ENCODE measurements around the gene HEXD.
A peak's percentile ranks its signal among the peaks of the same experiment; 100 is the strongest.

The HEXD gene

DNA sequence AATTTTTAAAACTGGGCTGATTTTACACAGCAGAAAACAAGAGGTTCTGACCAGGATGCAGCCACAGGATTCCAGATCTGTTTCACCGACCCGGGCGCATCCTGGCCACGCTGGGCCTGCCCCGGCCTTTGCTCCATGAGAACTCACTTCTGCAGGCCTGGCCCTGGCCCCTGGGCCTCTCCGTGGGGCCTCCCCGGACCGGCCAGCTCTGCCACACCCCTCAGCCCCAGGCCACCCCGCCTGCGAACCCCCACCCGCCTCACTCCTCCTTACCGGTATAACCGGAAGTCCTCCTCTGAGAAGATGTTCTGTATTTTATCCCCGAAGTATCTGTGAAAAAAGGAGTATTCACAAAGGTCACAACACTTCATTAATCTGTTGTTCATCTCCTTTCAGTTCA is 13.1 kb upstream of the HEXD start:
- Histone ChIP-seq H4K91ac (ENCODE audit: low read length) (no peak overlapping the region), H3K4me3 (ENCODE audit: insufficient read depth in 1 of 2, low read depth in 1 of 2, low read length in 2 of 2) (no peak overlapping the region), H3K4me1 (ENCODE audit: control insufficient read depth, insufficient read depth, low read depth, low read length) (peaks cover 54% of the 10 kb centered on the region), H2BK12ac (ENCODE audit: low read length in 2 of 2) (no peak overlapping the region), H3K9ac (ENCODE audit: low read length) (no peak overlapping the region), H2AK5ac (ENCODE audit: low read length, severe bottlenecking) (no peak overlapping the region), H4K8ac (ENCODE audit: low read length) (no peak overlapping the region), H3K27ac (ENCODE audit: low read length, poor library complexity, severe bottlenecking) (no peak overlapping the region), H3K23ac (ENCODE audit: low read length in 2 of 2) (no peak overlapping the region), H3K9me3 (ENCODE audit: control insufficient read depth, low read length) (no peaks in the 10 kb centered on the region), H2BK15ac (ENCODE audit: low read depth, poor library complexity, severe bottlenecking) (no peak overlapping the region), H3K18ac (ENCODE audit: low read depth in 1 of 2, low read length in 2 of 2) (no peak overlapping the region), H2BK5ac (ENCODE audit: low read depth, low read length, poor library complexity, severe bottlenecking) (no peak overlapping the region), H3K4ac (ENCODE audit: low read depth in 1 of 2, low read length in 2 of 2) (no peak overlapping the region), H2BK120ac (ENCODE audit: low read depth, low read length) (no peak overlapping the region), H3K4me2 (ENCODE audit: low read length, poor library complexity, severe bottlenecking) (no peak overlapping the region), H3K36me3 (ENCODE audit: control insufficient read depth in 1 of 2, insufficient read depth in 2 of 2, low read depth in 1 of 2, low read length in 2 of 2) (peaks cover 29 to 30% of the 10 kb centered on the region in 2 experiments), H3K79me1 (replicated peaks; ENCODE audit: low read length, poor library complexity, severe bottlenecking) (peaks cover 8% of the 10 kb centered on the region), H2AFZ (ENCODE audit: low read depth, low read length) (no peak overlapping the region), H3K27me3 (ENCODE audit: control insufficient read depth in 1 of 2, insufficient read depth in 1 of 2, low read length in 2 of 2) (no peaks in the 10 kb centered on the region), H3K14ac (ENCODE audit: low read length in 2 of 2) (no peak overlapping the region)
- DNase-seq, result no peak
- WGBS, result 93% methylated on average over 14 of the region's 14 CpGs

DNA sequence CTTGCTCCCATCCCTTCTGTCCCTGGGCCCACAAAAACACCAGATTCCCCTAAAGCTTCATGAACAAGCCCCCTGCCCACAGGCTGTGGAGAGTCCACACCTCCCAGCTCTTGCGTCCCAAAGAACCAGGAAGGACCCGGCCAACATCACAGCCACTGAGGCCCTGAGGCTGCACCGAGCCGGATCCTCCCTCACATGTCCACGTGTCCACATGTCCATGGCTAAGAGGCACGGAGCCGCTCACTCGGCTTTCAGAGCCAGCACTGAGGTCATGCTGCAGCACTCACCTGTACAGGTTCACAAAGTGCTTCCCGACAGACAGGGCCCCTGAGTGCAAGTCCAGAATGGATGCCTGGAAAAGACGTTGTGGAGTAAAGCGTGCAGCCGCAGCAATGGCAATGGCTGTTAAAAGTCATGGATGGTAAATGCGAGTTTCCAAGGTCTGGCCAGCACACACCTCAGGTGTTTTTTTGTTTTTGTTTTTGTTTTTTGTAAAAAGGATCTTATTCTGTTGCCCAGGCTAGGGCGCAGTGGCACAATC is 11.9 kb upstream of the HEXD start:
- Histone ChIP-seq H3K4me3 (ENCODE audit: insufficient read depth in 1 of 2, low read depth in 1 of 2, low read length in 2 of 2) (no peak overlapping the region), H3K27me3 (ENCODE audit: control insufficient read depth in 1 of 2, insufficient read depth in 1 of 2, low read length in 2 of 2) (no peaks in the 10 kb centered on the region), H3K18ac (ENCODE audit: low read depth in 1 of 2, low read length in 2 of 2) (no peak overlapping the region), H4K91ac (ENCODE audit: low read length) (no peak overlapping the region), H2AFZ (ENCODE audit: low read depth, low read length) (no peak overlapping the region), H2BK15ac (ENCODE audit: low read depth, poor library complexity, severe bottlenecking) (no peak overlapping the region), H3K4me2 (ENCODE audit: low read length, poor library complexity, severe bottlenecking) (no peak overlapping the region), H3K9me3 (ENCODE audit: control insufficient read depth, low read length) (no peaks in the 10 kb centered on the region), H3K9ac (ENCODE audit: low read length) (no peak overlapping the region), H3K23ac (ENCODE audit: low read length in 2 of 2) (no peak overlapping the region), H2AK5ac (ENCODE audit: low read length, severe bottlenecking) (peak overlapping the region; percentile 2), H3K14ac (ENCODE audit: low read length in 2 of 2) (no peak overlapping the region), H3K79me1 (replicated peaks; ENCODE audit: low read length, poor library complexity, severe bottlenecking) (peaks cover 8% of the 10 kb centered on the region), H2BK120ac (ENCODE audit: low read depth, low read length) (no peak overlapping the region), H2BK12ac (ENCODE audit: low read length in 2 of 2) (no peak overlapping the region), H2BK5ac (ENCODE audit: low read depth, low read length, poor library complexity, severe bottlenecking) (no peak overlapping the region), H3K4me1 (ENCODE audit: control insufficient read depth, insufficient read depth, low read depth, low read length) (peaks cover 50% of the 10 kb centered on the region), H3K27ac (ENCODE audit: low read length, poor library complexity, severe bottlenecking) (no peak overlapping the region), H3K4ac (ENCODE audit: low read depth in 1 of 2, low read length in 2 of 2) (no peak overlapping the region), H4K8ac (ENCODE audit: low read length) (no peak overlapping the region), H3K36me3 (ENCODE audit: control insufficient read depth in 1 of 2, insufficient read depth in 2 of 2, low read depth in 1 of 2, low read length in 2 of 2) (peaks cover 28 to 29% of the 10 kb centered on the region in 2 experiments)
- no peak for DNase-seq
- 97% methylated on average over 14 of the region's 14 CpGs for WGBS

DNA sequence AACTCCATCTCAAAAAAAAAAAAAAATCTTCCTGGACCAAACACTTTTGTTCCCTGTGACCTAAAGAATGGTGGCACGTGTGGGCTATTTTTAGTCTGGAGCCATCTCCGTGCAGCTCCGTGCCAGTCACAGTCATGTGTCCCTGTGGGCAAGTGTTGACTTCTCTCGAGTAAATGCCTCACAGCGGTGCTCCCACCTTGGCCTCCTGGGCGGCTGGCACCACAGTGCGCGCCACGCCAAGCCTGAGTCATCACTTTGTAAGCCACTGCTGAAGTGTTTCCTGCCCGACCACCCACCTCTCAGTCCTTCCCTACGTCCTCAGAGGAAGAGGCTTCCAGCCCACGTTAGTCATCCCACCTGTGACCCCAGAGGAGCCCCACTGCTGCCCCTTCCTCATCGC is 10.9 kb upstream of the HEXD start:
- H3K23ac ChIP-seq (ENCODE audit: low read length in 2 of 2), result no peak overlapping the region
- H2BK5ac ChIP-seq (ENCODE audit: low read depth, low read length, poor library complexity, severe bottlenecking), result no peak overlapping the region
- no peaks in the 10 kb centered on the region for H3K9me3 ChIP-seq (ENCODE audit: control insufficient read depth, low read length)
- H3K14ac ChIP-seq (ENCODE audit: low read length in 2 of 2), result no peak overlapping the region
- no peak overlapping the region for H4K8ac ChIP-seq (ENCODE audit: low read length)
- no peak overlapping the region for H3K4me3 ChIP-seq (ENCODE audit: insufficient read depth in 1 of 2, low read depth in 1 of 2, low read length in 2 of 2)
- no peak overlapping the region for H4K91ac ChIP-seq (ENCODE audit: low read length)
- H2BK120ac ChIP-seq (ENCODE audit: low read depth, low read length), result no peak overlapping the region
- H3K27ac ChIP-seq (ENCODE audit: low read length, poor library complexity, severe bottlenecking), result peak overlapping the region; percentile 30
- no peak overlapping the region for H3K18ac ChIP-seq (ENCODE audit: low read depth in 1 of 2, low read length in 2 of 2)
- peaks cover 26 to 31% of the 10 kb centered on the region in 2 experiments for H3K36me3 ChIP-seq (ENCODE audit: control insufficient read depth in 1 of 2, insufficient read depth in 2 of 2, low read depth in 1 of 2, low read length in 2 of 2)
- no peak overlapping the region for H2AK5ac ChIP-seq (ENCODE audit: low read length, severe bottlenecking)
- H3K4me2 ChIP-seq (ENCODE audit: low read length, poor library complexity, severe bottlenecking), result no peak overlapping the region
- H2BK12ac ChIP-seq (ENCODE audit: low read length in 2 of 2), result no peak overlapping the region
- H3K27me3 ChIP-seq (ENCODE audit: control insufficient read depth in 1 of 2, insufficient read depth in 1 of 2, low read length in 2 of 2), result no peaks in the 10 kb centered on the region
- no peak overlapping the region for H3K4ac ChIP-seq (ENCODE audit: low read depth in 1 of 2, low read length in 2 of 2)
- H3K9ac ChIP-seq (ENCODE audit: low read length), result no peak overlapping the region
- H2BK15ac ChIP-seq (ENCODE audit: low read depth, poor library complexity, severe bottlenecking), result no peak overlapping the region
- no peak overlapping the region for H2AFZ ChIP-seq (ENCODE audit: low read depth, low read length)
- DNase-seq, result peak; percentile 3
- H3K79me1 ChIP-seq (replicated peaks; ENCODE audit: low read length, poor library complexity, severe bottlenecking), result peaks cover 17% of the 10 kb centered on the region
- 52% methylated on average over 13 of the region's 13 CpGs for WGBS
- H3K4me1 ChIP-seq (ENCODE audit: control insufficient read depth, insufficient read depth, low read depth, low read length), result peaks cover 49% of the 10 kb centered on the region

GRCh38 chr17:82408288-82408937 is 9.7 kb upstream of the HEXD start:
- no peak overlapping the region for H2AK5ac ChIP-seq (ENCODE audit: low read length, severe bottlenecking)
- no peak overlapping the region for H3K14ac ChIP-seq (ENCODE audit: low read length in 2 of 2)
- 91% methylated on average over 15 of the region's 15 CpGs for WGBS
- no peak overlapping the region for H3K4me2 ChIP-seq (ENCODE audit: low read length, poor library complexity, severe bottlenecking)
- no peak overlapping the region for H2BK120ac ChIP-seq (ENCODE audit: low read depth, low read length)
- DNase-seq, result no peak
- no peak overlapping the region for H4K8ac ChIP-seq (ENCODE audit: low read length)
- no peak overlapping the region for H2BK12ac ChIP-seq (ENCODE audit: low read length in 2 of 2)
- H2BK15ac ChIP-seq (ENCODE audit: low read depth, poor library complexity, severe bottlenecking), result no peak overlapping the region
- H3K23ac ChIP-seq (ENCODE audit: low read length in 2 of 2), result no peak overlapping the region
- no peak overlapping the region for H3K18ac ChIP-seq (ENCODE audit: low read depth in 1 of 2, low read length in 2 of 2)
- H2AFZ ChIP-seq (ENCODE audit: low read depth, low read length), result no peak overlapping the region
- H3K36me3 ChIP-seq (ENCODE audit: control insufficient read depth in 1 of 2, insufficient read depth in 2 of 2, low read depth in 1 of 2, low read length in 2 of 2), result peaks cover 22 to 38% of the 10 kb centered on the region in 2 experiments
- H3K9me3 ChIP-seq (ENCODE audit: control insufficient read depth, low read length), result no peaks in the 10 kb centered on the region
- H3K27me3 ChIP-seq (ENCODE audit: control insufficient read depth in 1 of 2, insufficient read depth in 1 of 2, low read length in 2 of 2), result no peaks in the 10 kb centered on the region
- no peak overlapping the region for H4K91ac ChIP-seq (ENCODE audit: low read length)
- peaks cover 17% of the 10 kb centered on the region for H3K79me1 ChIP-seq (replicated peaks; ENCODE audit: low read length, poor library complexity, severe bottlenecking)
- H2BK5ac ChIP-seq (ENCODE audit: low read depth, low read length, poor library complexity, severe bottlenecking), result no peak overlapping the region
- no peak overlapping the region for H3K4me3 ChIP-seq (ENCODE audit: insufficient read depth in 1 of 2, low read depth in 1 of 2, low read length in 2 of 2)
- H3K9ac ChIP-seq (ENCODE audit: low read length), result no peak overlapping the region
- H3K4ac ChIP-seq (ENCODE audit: low read depth in 1 of 2, low read length in 2 of 2), result no peak overlapping the region
- H3K27ac ChIP-seq (ENCODE audit: low read length, poor library complexity, severe bottlenecking), result peak overlapping the region; percentile 35
- peaks cover 51% of the 10 kb centered on the region for H3K4me1 ChIP-seq (ENCODE audit: control insufficient read depth, insufficient read depth, low read depth, low read length)
